Thoracic aorta (tissue), 2 donors: Measurements from ENCODE around the gene NETO1. TPM values are rescaled to one million over a fixed set of nuclear protein-coding genes. Genes with fewer than 3 reads are reported as not detected.

Experiments used
- ATAC-seq: fragments of 150-250 bp; one replicate; pipeline ENCODE4 v1.8.0; 2017; ENCODE audit warnings: low read depth; ENCODE audit not compliant: insufficient number of reproducible peaks, low FRiP score
- DNase-seq: peaks from one replicate; pipeline ENCODE4 v3.0.0-alpha.2; 2020; ENCODE audit warnings: low spot score
- H3K27ac ChIP-seq, 2 donors: fragments of 200-600 bp; sonication (generic); 1 replicate in 1 of 2; 2 replicates in 1 of 2; pipeline ENCODE4 v1.5.1; 2016; ENCODE audit warnings: mild to moderate bottlenecking in 2 of 2, moderate library complexity in 2 of 2
- H3K27me3 ChIP-seq: fragments of 200-600 bp; sonication (generic); replicated peaks from 2 replicates; pipeline ENCODE4 v1.6.0; 2016; ENCODE audit warnings: mild to moderate bottlenecking; ENCODE audit not compliant: insufficient read depth
- H3K36me3 ChIP-seq: fragments of 200-600 bp; sonication (generic); one replicate; pipeline ENCODE4 v1.5.1; 2016
- H3K4me1 ChIP-seq, 2 donors: fragments of 200-600 bp; sonication (generic); 1 replicate in 1 of 2; 2 replicates in 1 of 2; pipeline versions ENCODE4 v1.5.1 to v1.6.0; 2016; ENCODE audit warnings: low read depth in 2 of 2, mild to moderate bottlenecking in 1 of 2; ENCODE audit not compliant: control insufficient read depth in 1 of 2
- H3K4me3 ChIP-seq: fragments of 200-600 bp; sonication (generic); 2 replicates; pipeline ENCODE4 v1.5.1; 2016; ENCODE audit warnings: mild to moderate bottlenecking
- H3K9me3 ChIP-seq: fragments of 200-600 bp; sonication (generic); 2 replicates; pipeline ENCODE4 v1.5.1; 2016
- CTCF ChIP-seq: fragments of 200-600 bp; sonication (generic); IDR thresholded peaks from one replicate; pipeline ENCODE4 v1.5.1; 2019; ENCODE audit warnings: antibody characterized with exemption
- total RNA-seq, 2 donors: library from RNA; depleted of rRNA; stranded (reverse); fragments of >200 nt; gene quantifications; one replicate each; pipeline versions ENCODE4 v1.1.0 to v1.2.3, GENCODE V29; 2016

The NETO1 gene
- total RNA-seq, 2 donors from 2014 or later: 1.2 TPM; not detected in 1

- Histone ChIP-seq H3K36me3 (no peaks in the 10 kb centered on the region), H3K4me1 (no peaks in the 10 kb centered on the region), H3K4me3 (no peak overlapping the region), H3K27me3 (no peaks in the 10 kb centered on the region), H3K9me3 (no peaks in the 10 kb centered on the region), H3K27ac (no peak overlapping the region)
- DNase-seq (no peak), ATAC-seq (no peak)
- TF ChIP-seq CTCF: no peak
Measured at GRCh38 chr18:72752220-72752619, 115.6 kb downstream of the NETO1 start.

GRCh38 chr18:72742002-72742401, 125.8 kb downstream of the NETO1 start:
- Histone ChIP-seq H3K4me1 (no peaks in the 10 kb centered on the region), H3K27me3 (no peaks in the 10 kb centered on the region), H3K27ac (no peak overlapping the region), H3K36me3 (no peaks in the 10 kb centered on the region), H3K9me3 (no peaks in the 10 kb centered on the region), H3K4me3 (no peak overlapping the region)
- DNase-seq: no peak
- TF ChIP-seq CTCF: no peak
- no peak for ATAC-seq

DNA sequence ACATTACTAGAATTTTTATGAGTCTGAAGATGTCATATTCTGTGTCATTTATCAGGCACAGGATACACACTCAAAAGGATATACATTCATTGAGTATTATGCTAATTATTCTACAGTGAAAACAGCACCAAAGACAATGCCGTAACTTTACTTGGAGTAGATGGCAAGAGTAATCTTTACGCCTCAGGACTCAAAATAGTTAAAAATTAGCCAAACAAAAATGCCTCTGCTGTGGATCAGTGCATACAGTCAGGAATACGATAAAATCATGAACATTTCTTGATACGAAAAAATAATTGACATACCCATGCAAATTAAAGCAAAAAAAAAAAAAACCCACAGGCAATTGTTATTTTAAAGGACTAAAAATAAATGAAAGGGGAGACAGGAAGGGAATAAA, 129.7 kb downstream of the NETO1 start:
- no peak for TF ChIP-seq CTCF
- no peak overlapping the region for H3K27ac ChIP-seq

GRCh38 chr18:72727776-72728175, 140.0 kb downstream of the NETO1 start:
- Histone ChIP-seq H3K4me3 (no peak overlapping the region), H3K27me3 (no peaks in the 10 kb centered on the region), H3K4me1 (no peaks in the 10 kb centered on the region), H3K27ac (no peak overlapping the region), H3K9me3 (no peaks in the 10 kb centered on the region), H3K36me3 (no peaks in the 10 kb centered on the region)
- DNase-seq: no peak
- no peak for TF ChIP-seq CTCF
- no peak for ATAC-seq

More for the DNA sequence above, 129.7 kb downstream of the NETO1 start:
- Histone ChIP-seq H3K36me3 (no peaks in the 10 kb centered on the region), H3K4me1 (no peaks in the 10 kb centered on the region), H3K27me3 (no peaks in the 10 kb centered on the region), H3K4me3 (no peak overlapping the region), H3K9me3 (no peaks in the 10 kb centered on the region)
- no peak for ATAC-seq
- DNase-seq: no peak

- no peaks in the 10 kb centered on the region for H3K36me3 ChIP-seq
- no peaks in the 10 kb centered on the region for H3K4me1 ChIP-seq
- no peak for DNase-seq
- H3K9me3 ChIP-seq: no peaks in the 10 kb centered on the region
- H3K27me3 ChIP-seq: no peaks in the 10 kb centered on the region
- H3K4me3 ChIP-seq: no peak overlapping the region
- no peak overlapping the region for H3K27ac ChIP-seq
- no peak for TF ChIP-seq CTCF
- no peak for ATAC-seq
Measured at GRCh38 chr18:72727038-72727655, 140.6 kb downstream of the NETO1 start.
